Measurements from ENCODE around the gene LYPD3. TPM values are rescaled to one million over a fixed set of nuclear protein-coding genes. Genes with fewer than 3 reads are reported as not detected.

LYPD3 gene
- total and polyA plus RNA-seq, 7 donors = 0.12 to 0.26 TPM; not detected in 5

DNA sequence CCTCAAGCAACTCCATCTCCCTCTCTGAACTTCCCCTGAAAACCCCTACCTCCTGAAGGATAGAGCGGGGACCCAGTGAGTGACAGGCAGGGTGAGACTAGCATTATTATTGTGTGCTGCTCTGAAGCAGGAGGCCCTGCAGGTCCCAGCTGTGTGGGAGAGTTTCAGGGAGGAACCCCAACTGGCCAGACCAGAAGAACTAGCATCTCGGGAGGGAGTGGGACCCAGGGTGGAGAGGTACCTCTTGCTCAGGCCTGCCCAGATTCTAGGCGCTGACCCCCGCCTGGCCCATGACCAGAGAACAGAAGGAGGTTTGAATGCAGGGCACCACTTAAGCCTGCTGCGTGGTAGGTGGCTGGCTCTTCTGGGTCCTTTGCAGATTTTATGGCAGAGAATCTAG is 5.7 kb upstream of the LYPD3 start:
- intact Hi-C loops (cut with DNase I) = no loop called here
- no peak overlapping the region for H3K4me3 ChIP-seq
- H3K4me1 ChIP-seq = peaks cover 7% of the 10 kb centered on the region
- no peak overlapping the region for H3K27ac ChIP-seq
- DNase-seq (no peak), ATAC-seq (no peak)
- H3K9me3 ChIP-seq = no peaks in the 10 kb centered on the region
- WGBS, 3 donors = 79 to 86% (median 83%) methylated on average over 5 of the region's 5 CpGs
- H3K36me3 ChIP-seq (ENCODE audit: insufficient read depth in 1 of 2, low read depth in 1 of 2) = no peaks in the 10 kb centered on the region
- peaks cover 0 to 4% (median 4%) of the 10 kb centered on the region in 3 donors for H3K27me3 ChIP-seq (ENCODE audit: insufficient read depth in 3 of 3, low read length in 2 of 3)
- TF ChIP-seq CTCF (IDR thresholded peaks at IDR 0.05) = no peak

DNA sequence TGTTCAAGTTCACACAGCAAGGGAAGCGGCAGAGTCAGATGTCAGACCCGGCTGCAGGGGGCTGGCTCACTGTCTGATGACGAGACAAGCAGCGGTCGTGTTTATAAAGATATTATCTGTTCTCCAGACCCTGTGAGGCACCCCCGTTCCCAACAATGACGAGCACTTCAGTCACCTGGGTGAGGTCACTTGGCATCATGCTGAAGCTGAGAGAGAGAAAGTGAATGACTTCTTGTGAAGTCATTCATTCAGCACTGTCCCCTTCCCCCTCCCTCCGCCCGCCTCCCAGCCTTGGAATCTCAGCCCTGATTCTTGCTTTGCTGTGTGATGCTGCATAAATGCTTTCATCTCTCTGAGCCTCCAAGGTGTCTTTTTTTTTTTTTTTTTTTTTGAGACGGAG is 4.9 kb upstream of the LYPD3 start:
- Histone ChIP-seq H3K27me3 (ENCODE audit: insufficient read depth in 3 of 3, low read length in 2 of 3) (peaks cover 0 to 12% (median 9%) of the 10 kb centered on the region in 3 donors), H3K27ac (no peak overlapping the region), H3K36me3 (ENCODE audit: insufficient read depth in 1 of 2, low read depth in 1 of 2) (no peaks in the 10 kb centered on the region), H3K9me3 (no peaks in the 10 kb centered on the region), H3K4me1 (peaks cover 7% of the 10 kb centered on the region), H3K4me3 (no peak overlapping the region)
- DNase-seq = no peak
- TF ChIP-seq CTCF (IDR thresholded peaks at IDR 0.05) = no peak
- no peak for ATAC-seq
- intact Hi-C loops (cut with DNase I) = no loop called here
- 65 to 74% (median 69%) methylated on average over 9 to 10 of the region's 10 CpGs for WGBS, 3 donors

- H3K4me1 ChIP-seq = no peaks in the 10 kb centered on the region
- H3K27ac ChIP-seq = no peak overlapping the region
- ATAC-seq (no peak), DNase-seq (no peak)
- H3K27me3 ChIP-seq (ENCODE audit: insufficient read depth in 3 of 3, low read length in 2 of 3) = peaks cover 0 to 17% (median 9%) of the 10 kb centered on the region in 3 donors
- no peaks in the 10 kb centered on the region for H3K36me3 ChIP-seq (ENCODE audit: insufficient read depth in 1 of 2, low read depth in 1 of 2)
- intact Hi-C loops (cut with DNase I) = loop anchor here in 1 of 2 donors (5.0 kb wide), 1 partner anchor 33 kb away; the partner anchor contains the start of gene PHLDB3
- H3K9me3 ChIP-seq = no peaks in the 10 kb centered on the region
- TF ChIP-seq CTCF (IDR thresholded peaks at IDR 0.05) = no peak
- H3K4me3 ChIP-seq = no peak overlapping the region
- WGBS, 3 donors = 74 to 88% (median 79%) methylated on average over 1 of the region's 1 CpG
Measured at GRCh38 chr19:43469160-43469480, 3.7 kb upstream of the LYPD3 start.

DNA sequence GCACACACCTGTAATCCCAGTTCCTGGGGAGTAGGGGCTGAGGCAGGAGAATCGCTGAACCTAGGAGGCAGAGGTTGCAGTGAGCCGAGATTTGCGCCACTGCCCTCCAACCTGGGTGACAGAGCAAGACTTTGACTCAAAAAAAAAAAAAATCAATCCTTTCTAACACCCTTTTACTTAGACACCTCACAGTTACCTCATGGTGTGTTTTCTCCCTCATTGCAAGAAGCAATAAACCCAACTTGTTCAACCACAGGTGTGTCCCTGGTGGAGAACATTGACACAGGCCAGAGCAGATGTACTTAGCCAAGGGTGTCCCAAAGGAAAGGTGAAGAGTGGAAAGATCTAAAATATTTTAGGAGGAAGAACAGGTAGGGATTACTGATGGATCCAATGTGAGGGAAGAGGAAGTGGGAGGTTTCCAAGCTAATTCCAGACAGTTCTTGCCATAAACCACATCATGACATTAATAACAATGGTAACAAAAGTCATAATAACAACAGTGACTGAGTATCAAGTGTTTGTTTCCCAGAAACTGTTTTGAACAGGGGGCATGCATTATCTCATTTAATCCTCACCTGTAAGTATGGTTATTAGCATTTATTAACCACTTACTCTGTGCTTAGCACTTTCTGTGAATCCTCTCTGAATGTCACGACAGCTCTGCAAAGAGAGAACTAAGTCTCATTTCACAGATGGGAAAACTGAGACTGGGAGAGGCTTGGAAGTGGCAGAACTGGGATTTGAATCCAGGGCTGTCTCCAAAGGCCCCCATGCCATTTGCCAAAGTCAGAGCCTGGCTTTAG is 3.1 kb upstream of the LYPD3 start:
- no peak for TF ChIP-seq CTCF (IDR thresholded peaks at IDR 0.05)
- Histone ChIP-seq H3K4me3 (no peak overlapping the region), H3K9me3 (no peaks in the 10 kb centered on the region), H3K27me3 (ENCODE audit: insufficient read depth in 3 of 3, low read length in 2 of 3) (peaks cover 0 to 17% (median 9%) of the 10 kb centered on the region in 3 donors), H3K36me3 (ENCODE audit: insufficient read depth in 1 of 2, low read depth in 1 of 2) (no peaks in the 10 kb centered on the region), H3K27ac (no peak overlapping the region), H3K4me1 (no peaks in the 10 kb centered on the region)
- ATAC-seq (no peak), DNase-seq (no peak)
- WGBS, 3 donors = 90 to 97% (median 94%) methylated on average over 4 of the region's 4 CpGs
- intact Hi-C loops (cut with DNase I) = loop anchor here in 1 of 2 donors (5.0 kb wide), 1 partner anchor 34 kb away; the partner anchor contains the start of gene PHLDB3
